ENCODE measurements around the gene ACKR3. TPM values are rescaled to one million over a fixed set of nuclear protein-coding genes. Genes with fewer than 3 reads are reported as not detected.

The ACKR3 gene
- polyA plus RNA-seq, 1 donor from 2014 or later, result 1.7 TPM

- Histone ChIP-seq H3K27ac (ENCODE audit: low read length) (no peak overlapping the region), H3K9ac (ENCODE audit: low read length) (no peak overlapping the region), H2AFZ (ENCODE audit: low read depth, low read length) (no peak overlapping the region), H4K20me1 (ENCODE audit: insufficient read depth) (no peaks in the 10 kb centered on the region), H3K4me2 (ENCODE audit: low read length) (no peak overlapping the region), H3K79me2 (replicated peaks; ENCODE audit: insufficient read depth, low read length) (no peaks in the 10 kb centered on the region), H3K36me3 (ENCODE audit: insufficient read depth, low read length) (no peaks in the 10 kb centered on the region), H3K9me3 (ENCODE audit: low read length) (no peaks in the 10 kb centered on the region), H3F3A (ENCODE audit: insufficient read depth, low read length, poor library complexity, severe bottlenecking) (no peaks in the 10 kb centered on the region), H3K9me2 (ENCODE audit: insufficient read depth, low read length) (no peaks in the 10 kb centered on the region), H3K27me3 (ENCODE audit: insufficient read depth, low read depth, low read length) (no peaks in the 10 kb centered on the region), H3K4me3 (ENCODE audit: low read length) (no peak overlapping the region)
- TF ChIP-seq SMC3 (conservative IDR thresholded peaks at IDR 0.05; ENCODE audit: poor library complexity), result no peak
- no peak for TF ChIP-seq CTCF (IDR thresholded peaks at IDR 0.05; ENCODE audit: poor library complexity, severe bottlenecking)
- TF ChIP-seq MXI1 (conservative IDR thresholded peaks at IDR 0.05; ENCODE audit: poor library complexity, severe bottlenecking), result no peak
- no peak for TF ChIP-seq RAD21 (conservative IDR thresholded peaks at IDR 0.05)
- no peak for TF ChIP-seq POLR2AphosphoS5 (IDR thresholded peaks at IDR 0.05)
- no peak for TF ChIP-seq EP300 (conservative IDR thresholded peaks at IDR 0.05; ENCODE audit: poor library complexity, severe bottlenecking)
- TF ChIP-seq TAF1 (IDR thresholded peaks at IDR 0.05; ENCODE audit: low read depth), result no peak
- no peak for TF ChIP-seq REST (IDR thresholded peaks at IDR 0.05; ENCODE audit: borderline replicate concordance)
- TF ChIP-seq EZH2 (IDR thresholded peaks at IDR 0.05; ENCODE audit: borderline replicate concordance, insufficient read depth, low read length, poor library complexity, severe bottlenecking), result no peak
Observed at GRCh38 chr2:236593956-236594355, 24.3 kb downstream of the ACKR3 start.

GRCh38 chr2:236597629-236598028, 28.0 kb downstream of the ACKR3 start:
- Histone ChIP-seq H3K36me3 (ENCODE audit: insufficient read depth, low read length) (no peaks in the 10 kb centered on the region), H3K9me3 (ENCODE audit: low read length) (no peaks in the 10 kb centered on the region), H3K27ac (ENCODE audit: low read length) (no peak overlapping the region), H3K79me2 (replicated peaks; ENCODE audit: insufficient read depth, low read length) (no peaks in the 10 kb centered on the region), H2AFZ (ENCODE audit: low read depth, low read length) (no peak overlapping the region), H3K9ac (ENCODE audit: low read length) (no peak overlapping the region), H3K27me3 (ENCODE audit: insufficient read depth, low read depth, low read length) (no peaks in the 10 kb centered on the region), H3K4me2 (ENCODE audit: low read length) (no peak overlapping the region), H3K9me2 (ENCODE audit: insufficient read depth, low read length) (no peaks in the 10 kb centered on the region), H3F3A (ENCODE audit: insufficient read depth, low read length, poor library complexity, severe bottlenecking) (no peaks in the 10 kb centered on the region), H4K20me1 (ENCODE audit: insufficient read depth) (no peaks in the 10 kb centered on the region), H3K4me3 (ENCODE audit: low read length) (no peak overlapping the region)
- no peak for TF ChIP-seq TAF1 (IDR thresholded peaks at IDR 0.05; ENCODE audit: low read depth)
- TF ChIP-seq POLR2AphosphoS5 (IDR thresholded peaks at IDR 0.05), result no peak
- TF ChIP-seq EZH2 (IDR thresholded peaks at IDR 0.05; ENCODE audit: borderline replicate concordance, insufficient read depth, low read length, poor library complexity, severe bottlenecking), result no peak
- no peak for TF ChIP-seq SMC3 (conservative IDR thresholded peaks at IDR 0.05; ENCODE audit: poor library complexity)
